ENCODE measurements around the gene TMEM53.

Gene TMEM53

DNA sequence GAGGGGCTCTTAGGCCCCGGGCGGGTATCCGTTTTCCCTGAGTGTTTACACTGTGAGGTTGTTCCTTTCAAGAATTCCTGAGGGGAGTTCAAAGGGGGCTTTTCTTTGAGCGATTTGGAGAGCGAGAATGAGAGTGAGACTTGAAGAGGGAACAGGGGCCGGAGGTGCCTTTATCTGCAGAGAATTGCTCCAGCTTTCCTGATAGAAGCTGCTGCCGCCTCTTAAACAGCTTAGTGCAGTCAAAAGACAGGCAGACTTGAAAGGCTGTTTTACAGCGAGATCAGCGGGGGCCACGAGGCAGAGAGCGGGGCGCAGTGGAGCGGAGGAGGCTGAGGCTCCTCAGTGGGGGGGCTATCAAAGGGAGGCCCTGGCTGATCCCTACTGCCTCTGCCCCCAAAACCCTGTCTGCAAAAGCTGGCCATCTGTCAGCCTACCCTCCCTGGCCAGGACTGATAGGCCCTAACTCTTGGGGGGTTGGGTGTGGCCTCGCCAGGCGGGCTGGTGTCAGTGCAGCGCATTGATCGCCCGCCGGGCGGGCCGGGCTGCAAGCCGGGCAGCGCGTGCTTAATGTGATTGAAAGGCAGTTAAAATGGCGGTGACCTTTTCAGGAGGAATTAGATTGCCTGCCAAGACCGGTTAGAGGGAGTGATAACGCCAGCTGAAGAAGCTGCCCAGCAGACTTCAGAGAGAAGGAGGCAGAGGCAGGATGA is 36.4 kb downstream of the TMEM53 start:
- H4K20me1 ChIP-seq (ENCODE audit: insufficient read depth, low read length) = peaks cover 43% of the 10 kb centered on the region
- H3K27me3 ChIP-seq (ENCODE audit: insufficient read depth, low read length, poor library complexity) = no peaks in the 10 kb centered on the region
- TF ChIP-seq CTCF (IDR thresholded peaks at IDR 0.05; ENCODE audit: borderline replicate concordance, extremely low read depth, low read length, poor library complexity, severe bottlenecking) = no peak
- no peak for TF ChIP-seq EZH2 (IDR thresholded peaks at IDR 0.05; ENCODE audit: borderline replicate concordance, low read depth, low read length, severe bottlenecking)
- no peak overlapping the region for H2AFZ ChIP-seq (ENCODE audit: low read depth, low read length)
- H3K4me3 ChIP-seq (ENCODE audit: low read depth in 1 of 2, low read length in 2 of 2) = no peak overlapping the region
- H3K9me3 ChIP-seq (ENCODE audit: insufficient read depth, low read length, severe bottlenecking) = no peaks in the 10 kb centered on the region
- no peak overlapping the region for H3K9ac ChIP-seq (ENCODE audit: low read depth, low read length)
- H3K36me3 ChIP-seq (ENCODE audit: insufficient read depth, low read length) = peaks cover 99% of the 10 kb centered on the region
- peaks cover 24% of the 10 kb centered on the region for H3K4me1 ChIP-seq (ENCODE audit: insufficient read depth, low read length)
- H3K4me2 ChIP-seq (ENCODE audit: insufficient read depth, low read length) = no peak overlapping the region
- no peak overlapping the region for H3K27ac ChIP-seq (ENCODE audit: low read length)
- DNase-seq = no peak
- ATAC-seq (ENCODE audit: insufficient read depth, low read depth) = no peak
- peaks cover 45% of the 10 kb centered on the region for H3K79me2 ChIP-seq (ENCODE audit: insufficient read depth, low read length)

- Histone ChIP-seq H4K20me1 (ENCODE audit: insufficient read depth, low read length) (peaks cover 39% of the 10 kb centered on the region), H3K4me3 (ENCODE audit: low read depth in 1 of 2, low read length in 2 of 2) (no peak overlapping the region), H3K36me3 (ENCODE audit: insufficient read depth, low read length) (peaks cover 95% of the 10 kb centered on the region), H3K4me2 (ENCODE audit: insufficient read depth, low read length) (no peak overlapping the region), H3K4me1 (ENCODE audit: insufficient read depth, low read length) (peaks cover 30% of the 10 kb centered on the region), H3K79me2 (ENCODE audit: insufficient read depth, low read length) (peaks cover 48% of the 10 kb centered on the region), H3K27ac (ENCODE audit: low read length) (no peak overlapping the region), H3K9me3 (ENCODE audit: insufficient read depth, low read length, severe bottlenecking) (no peaks in the 10 kb centered on the region), H3K27me3 (ENCODE audit: insufficient read depth, low read length, poor library complexity) (no peaks in the 10 kb centered on the region), H2AFZ (ENCODE audit: low read depth, low read length) (no peak overlapping the region), H3K9ac (ENCODE audit: low read depth, low read length) (no peak overlapping the region)
- ATAC-seq (ENCODE audit: insufficient read depth, low read depth) = no peak
- no peak for DNase-seq
- TF ChIP-seq EZH2 (IDR thresholded peaks at IDR 0.05; ENCODE audit: borderline replicate concordance, low read depth, low read length, severe bottlenecking) = no peak
- no peak for TF ChIP-seq CTCF (IDR thresholded peaks at IDR 0.05; ENCODE audit: borderline replicate concordance, extremely low read depth, low read length, poor library complexity, severe bottlenecking)
These were observed 37.3 kb downstream of the TMEM53 start for GRCh38 chr1:44636688-44637598.

- Histone ChIP-seq H3K4me1 (ENCODE audit: insufficient read depth, low read length) (peaks cover 33% of the 10 kb centered on the region), H3K36me3 (ENCODE audit: insufficient read depth, low read length) (peaks cover 88% of the 10 kb centered on the region), H2AFZ (ENCODE audit: low read depth, low read length) (no peak overlapping the region), H3K79me2 (ENCODE audit: insufficient read depth, low read length) (peaks cover 46% of the 10 kb centered on the region), H3K27ac (ENCODE audit: low read length) (no peak overlapping the region), H3K9ac (ENCODE audit: low read depth, low read length) (no peak overlapping the region), H3K27me3 (ENCODE audit: insufficient read depth, low read length, poor library complexity) (no peaks in the 10 kb centered on the region), H3K4me3 (ENCODE audit: low read depth in 1 of 2, low read length in 2 of 2) (no peak overlapping the region), H3K9me3 (ENCODE audit: insufficient read depth, low read length, severe bottlenecking) (no peaks in the 10 kb centered on the region), H3K4me2 (ENCODE audit: insufficient read depth, low read length) (0 out of 2 replicates have a peak overlapping the region, but pooled peaks have one; percentile 7), H4K20me1 (ENCODE audit: insufficient read depth, low read length) (peaks cover 39% of the 10 kb centered on the region)
- ATAC-seq (ENCODE audit: insufficient read depth, low read depth) (no peak), DNase-seq (no peak)
- TF ChIP-seq CTCF (IDR thresholded peaks at IDR 0.05; ENCODE audit: borderline replicate concordance, extremely low read depth, low read length, poor library complexity, severe bottlenecking) (no peak), EZH2 (IDR thresholded peaks at IDR 0.05; ENCODE audit: borderline replicate concordance, low read depth, low read length, severe bottlenecking) (no peak)
These were observed 38.1 kb downstream of the TMEM53 start for GRCh38 chr1:44636083-44636687.

Data from DND-41 (cell line).